ENCODE results near the gene RPL37.

The RPL37 gene

GRCh38 chr5:40860711-40861110, 25.7 kb upstream of the RPL37 start:
- Histone ChIP-seq H3K27me3 (ENCODE audit: control insufficient read depth, insufficient read depth, low read length) (no peaks in the 10 kb centered on the region), H3K9ac (ENCODE audit: low read length) (no peak overlapping the region), H3K9me3 (ENCODE audit: control insufficient read depth, low read length) (no peaks in the 10 kb centered on the region), H3K4me3 (ENCODE audit: low read length) (no peak overlapping the region), H3K4me1 (ENCODE audit: control insufficient read depth, insufficient read depth, low read length) (no peaks in the 10 kb centered on the region), H3K36me3 (ENCODE audit: control insufficient read depth, insufficient read depth, low read length) (no peaks in the 10 kb centered on the region)

- H3K4me3 ChIP-seq (ENCODE audit: low read length), result no peak overlapping the region
Observed at GRCh38 chr5:40853632-40854192, 18.7 kb upstream of the RPL37 start.

GRCh38 chr5:40847525-40847924, 12.5 kb upstream of the RPL37 start:
- no peak overlapping the region for H3K4me3 ChIP-seq (ENCODE audit: low read length)
- H3K4me1 ChIP-seq (ENCODE audit: control insufficient read depth, insufficient read depth, low read length), result peaks cover 13% of the 10 kb centered on the region
- H3K9me3 ChIP-seq (ENCODE audit: control insufficient read depth, low read length), result no peaks in the 10 kb centered on the region
- no peaks in the 10 kb centered on the region for H3K36me3 ChIP-seq (ENCODE audit: control insufficient read depth, insufficient read depth, low read length)
- no peaks in the 10 kb centered on the region for H3K27me3 ChIP-seq (ENCODE audit: control insufficient read depth, insufficient read depth, low read length)
- no peak overlapping the region for H3K9ac ChIP-seq (ENCODE audit: low read length)

More at GRCh38 chr5:40853632-40854192, 18.7 kb upstream of the RPL37 start:
- Histone ChIP-seq H3K9me3 (ENCODE audit: control insufficient read depth, low read length) (no peaks in the 10 kb centered on the region), H3K36me3 (ENCODE audit: control insufficient read depth, insufficient read depth, low read length) (no peaks in the 10 kb centered on the region), H3K9ac (ENCODE audit: low read length) (no peak overlapping the region), H3K27me3 (ENCODE audit: control insufficient read depth, insufficient read depth, low read length) (no peaks in the 10 kb centered on the region), H3K4me1 (ENCODE audit: control insufficient read depth, insufficient read depth, low read length) (no peaks in the 10 kb centered on the region)

- Histone ChIP-seq H3K27me3 (ENCODE audit: control insufficient read depth, insufficient read depth, low read length) (no peaks in the 10 kb centered on the region), H3K36me3 (ENCODE audit: control insufficient read depth, insufficient read depth, low read length) (no peaks in the 10 kb centered on the region), H3K4me1 (ENCODE audit: control insufficient read depth, insufficient read depth, low read length) (peaks cover 17% of the 10 kb centered on the region), H3K9me3 (ENCODE audit: control insufficient read depth, low read length) (no peaks in the 10 kb centered on the region), H3K4me3 (ENCODE audit: low read length) (no peak overlapping the region), H3K9ac (ENCODE audit: low read length) (no peak overlapping the region)
Observed at GRCh38 chr5:40846371-40846770, 11.3 kb upstream of the RPL37 start.

- no peaks in the 10 kb centered on the region for H3K27me3 ChIP-seq (ENCODE audit: control insufficient read depth, insufficient read depth, low read length)
- no peak overlapping the region for H3K4me3 ChIP-seq (ENCODE audit: low read length)
- no peaks in the 10 kb centered on the region for H3K36me3 ChIP-seq (ENCODE audit: control insufficient read depth, insufficient read depth, low read length)
- peaks cover 17% of the 10 kb centered on the region for H3K4me1 ChIP-seq (ENCODE audit: control insufficient read depth, insufficient read depth, low read length)
- H3K9me3 ChIP-seq (ENCODE audit: control insufficient read depth, low read length), result no peaks in the 10 kb centered on the region
- no peak overlapping the region for H3K9ac ChIP-seq (ENCODE audit: low read length)
Observed at GRCh38 chr5:40844565-40844964, 9.5 kb upstream of the RPL37 start.

- Histone ChIP-seq H3K4me3 (ENCODE audit: low read length) (peak overlapping the region; percentile 91), H3K4me1 (ENCODE audit: control insufficient read depth, insufficient read depth, low read length) (peaks cover 17% of the 10 kb centered on the region), H3K27me3 (ENCODE audit: control insufficient read depth, insufficient read depth, low read length) (no peaks in the 10 kb centered on the region), H3K9me3 (ENCODE audit: control insufficient read depth, low read length) (no peaks in the 10 kb centered on the region), H3K36me3 (ENCODE audit: control insufficient read depth, insufficient read depth, low read length) (no peaks in the 10 kb centered on the region), H3K9ac (ENCODE audit: low read length) (peak overlapping the region; percentile 97)
Observed at GRCh38 chr5:40842351-40842750, 7.3 kb upstream of the RPL37 start.

- Histone ChIP-seq H3K9ac (ENCODE audit: low read length) (peak within 1 kb of the TSS; percentile 97), H3K36me3 (ENCODE audit: control insufficient read depth, insufficient read depth, low read length) (no peaks in the 10 kb centered on the region), H3K27me3 (ENCODE audit: control insufficient read depth, insufficient read depth, low read length) (no peaks in the 10 kb centered on the region), H3K4me3 (ENCODE audit: low read length) (peak within 1 kb of the TSS; percentile 91), H3K4me1 (ENCODE audit: control insufficient read depth, insufficient read depth, low read length) (peaks cover 18% of the 10 kb centered on the region), H3K9me3 (ENCODE audit: control insufficient read depth, low read length) (no peaks in the 10 kb centered on the region)
Observed at GRCh38 chr5:40841068-40841805, 6.2 kb upstream of the RPL37 start, which contains the start of gene CARD6. Gene CARD6, plus strand, starts transcription at chr5:40841367. Its CDS starts 16 bp downstream, at chr5:40841383.

GRCh38 chr5:40838086-40838485, 3.1 kb upstream of the RPL37 start:
- Histone ChIP-seq H3K9ac (ENCODE audit: low read length) (no peak overlapping the region), H3K4me3 (ENCODE audit: low read length) (no peak overlapping the region), H3K9me3 (ENCODE audit: control insufficient read depth, low read length) (no peaks in the 10 kb centered on the region), H3K27me3 (ENCODE audit: control insufficient read depth, insufficient read depth, low read length) (no peaks in the 10 kb centered on the region), H3K4me1 (ENCODE audit: control insufficient read depth, insufficient read depth, low read length) (peaks cover 24% of the 10 kb centered on the region), H3K36me3 (ENCODE audit: control insufficient read depth, insufficient read depth, low read length) (peaks cover 1% of the 10 kb centered on the region)

- Histone ChIP-seq H3K9ac (ENCODE audit: low read length) (peak overlapping the region; percentile 99), H3K9me3 (ENCODE audit: control insufficient read depth, low read length) (no peaks in the 10 kb centered on the region), H3K4me1 (ENCODE audit: control insufficient read depth, insufficient read depth, low read length) (peaks cover 23% of the 10 kb centered on the region), H3K36me3 (ENCODE audit: control insufficient read depth, insufficient read depth, low read length) (peaks cover 6% of the 10 kb centered on the region), H3K27me3 (ENCODE audit: control insufficient read depth, insufficient read depth, low read length) (no peaks in the 10 kb centered on the region), H3K4me3 (ENCODE audit: low read length) (peak overlapping the region; percentile 98)
Observed at GRCh38 chr5:40834391-40834848, 602 bp downstream of the RPL37 start.

GRCh38 chr5:40833712-40834229, 1.3 kb downstream of the RPL37 start:
- H3K4me3 ChIP-seq (ENCODE audit: low read length), result peak overlapping the region; percentile 98
- no peaks in the 10 kb centered on the region for H3K9me3 ChIP-seq (ENCODE audit: control insufficient read depth, low read length)
- peaks cover 23% of the 10 kb centered on the region for H3K4me1 ChIP-seq (ENCODE audit: control insufficient read depth, insufficient read depth, low read length)
- H3K27me3 ChIP-seq (ENCODE audit: control insufficient read depth, insufficient read depth, low read length), result no peaks in the 10 kb centered on the region
- peak overlapping the region; percentile 99 for H3K9ac ChIP-seq (ENCODE audit: low read length)
- peaks cover 6% of the 10 kb centered on the region for H3K36me3 ChIP-seq (ENCODE audit: control insufficient read depth, insufficient read depth, low read length)

GRCh38 chr5:40832345-40832744, 2.7 kb downstream of the RPL37 start:
- no peak overlapping the region for H3K9ac ChIP-seq (ENCODE audit: low read length)
- H3K4me3 ChIP-seq (ENCODE audit: low read length), result no peak overlapping the region
- H3K36me3 ChIP-seq (ENCODE audit: control insufficient read depth, insufficient read depth, low read length), result peaks cover 11% of the 10 kb centered on the region
- peaks cover 23% of the 10 kb centered on the region for H3K4me1 ChIP-seq (ENCODE audit: control insufficient read depth, insufficient read depth, low read length)
- H3K9me3 ChIP-seq (ENCODE audit: control insufficient read depth, low read length), result no peaks in the 10 kb centered on the region
- no peaks in the 10 kb centered on the region for H3K27me3 ChIP-seq (ENCODE audit: control insufficient read depth, insufficient read depth, low read length)

Data from mucosa of stomach (tissue), 1 donor.